HT-29 (cell line): Measurements from ENCODE around the gene FGF2. TPM values are rescaled to one million over a fixed set of nuclear protein-coding genes. Genes with fewer than 3 reads are reported as not detected.
A peak's percentile ranks its signal among the peaks of the same experiment; 100 is the strongest.

Source experiments
- DNase-seq: peaks from one replicate; pipeline ENCODE4 v3.0.0-alpha.2; 2015; ENCODE audit warnings: low spot score
- total RNA-seq: library from RNA; depleted of rRNA; stranded (reverse); fragments of >200 nt; shearing (Covaris generic); gene quantifications from 2 replicates; pipeline ENCODE4 v1.2.3, GENCODE V29; 2014

The FGF2 gene
- total RNA-seq, 1 experiment from 2014 or later, result not detected

DNA sequence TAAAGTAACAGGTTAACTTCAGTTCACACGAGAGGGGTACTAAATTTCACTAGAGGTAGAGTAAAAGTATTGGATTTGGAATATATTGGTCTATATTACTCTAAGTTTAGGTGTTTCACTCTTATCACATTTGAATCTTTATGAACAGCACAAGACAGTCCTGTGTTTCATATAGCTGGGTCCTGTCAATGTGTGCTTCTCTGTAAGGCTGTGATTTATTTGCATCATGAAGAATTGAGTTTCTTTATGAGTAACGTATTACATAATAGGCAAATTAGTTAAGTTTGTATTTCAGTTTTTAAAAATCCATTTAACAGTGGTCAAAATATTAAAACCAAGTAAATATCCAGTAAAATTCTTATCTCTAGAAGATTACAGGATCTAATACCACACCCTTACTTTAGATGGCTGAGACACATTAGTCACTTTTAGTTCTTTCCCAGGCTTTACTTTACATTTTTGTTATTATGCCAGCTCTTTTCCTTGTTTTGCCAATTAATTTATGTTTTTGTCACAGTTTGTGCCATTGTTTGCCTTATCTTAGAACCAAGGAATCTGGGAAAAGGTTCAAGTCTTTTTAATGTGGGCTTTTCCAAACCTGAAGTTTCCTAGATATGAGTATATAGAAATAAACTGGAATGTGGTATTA is 63.6 kb downstream of the FGF2 start:
- DNase-seq, result peak; percentile 25

DNA sequence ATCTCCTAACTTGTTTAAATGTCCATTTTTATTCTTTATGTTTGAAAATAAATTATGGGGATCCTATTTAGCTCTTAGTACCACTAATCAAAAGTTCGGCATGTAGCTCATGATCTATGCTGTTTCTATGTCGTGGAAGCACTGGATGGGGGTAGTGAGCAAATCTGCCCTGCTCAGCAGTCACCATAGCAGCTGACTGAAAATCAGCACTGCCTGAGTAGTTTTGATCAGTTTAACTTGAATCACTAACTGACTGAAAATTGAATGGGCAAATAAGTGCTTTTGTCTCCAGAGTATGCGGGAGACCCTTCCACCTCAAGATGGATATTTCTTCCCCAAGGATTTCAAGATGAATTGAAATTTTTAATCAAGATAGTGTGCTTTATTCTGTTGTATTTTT is 68.2 kb downstream of the FGF2 start:
- DNase-seq, result no peak

DNA sequence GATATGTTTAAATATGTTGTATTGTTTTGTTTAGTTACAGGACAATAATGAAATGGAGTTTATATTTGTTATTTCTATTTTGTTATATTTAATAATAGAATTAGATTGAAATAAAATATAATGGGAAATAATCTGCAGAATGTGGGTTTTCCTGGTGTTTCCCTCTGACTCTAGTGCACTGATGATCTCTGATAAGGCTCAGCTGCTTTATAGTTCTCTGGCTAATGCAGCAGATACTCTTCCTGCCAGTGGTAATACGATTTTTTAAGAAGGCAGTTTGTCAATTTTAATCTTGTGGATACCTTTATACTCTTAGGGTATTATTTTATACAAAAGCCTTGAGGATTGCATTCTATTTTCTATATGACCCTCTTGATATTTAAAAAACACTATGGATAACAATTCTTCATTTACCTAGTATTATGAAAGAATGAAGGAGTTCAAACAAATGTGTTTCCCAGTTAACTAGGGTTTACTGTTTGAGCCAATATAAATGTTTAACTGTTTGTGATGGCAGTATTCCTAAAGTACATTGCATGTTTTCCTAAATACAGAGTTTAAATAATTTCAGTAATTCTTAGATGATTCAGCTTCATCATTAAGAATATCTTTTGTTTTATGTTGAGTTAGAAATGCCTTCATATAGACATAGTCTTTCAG is 68.8 kb downstream of the FGF2 start:
- no peak for DNase-seq

DNA sequence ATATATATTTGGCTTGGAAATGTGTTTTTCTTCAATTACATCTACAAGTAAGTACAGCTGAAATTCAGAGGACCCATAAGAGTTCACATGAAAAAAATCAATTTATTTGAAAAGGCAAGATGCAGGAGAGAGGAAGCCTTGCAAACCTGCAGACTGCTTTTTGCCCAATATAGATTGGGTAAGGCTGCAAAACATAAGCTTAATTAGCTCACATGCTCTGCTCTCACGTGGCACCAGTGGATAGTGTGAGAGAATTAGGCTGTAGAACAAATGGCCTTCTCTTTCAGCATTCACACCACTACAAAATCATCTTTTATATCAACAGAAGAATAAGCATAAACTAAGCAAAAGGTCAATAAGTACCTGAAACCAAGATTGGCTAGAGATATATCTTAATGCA is 69.6 kb downstream of the FGF2 start:
- no peak for DNase-seq

DNA sequence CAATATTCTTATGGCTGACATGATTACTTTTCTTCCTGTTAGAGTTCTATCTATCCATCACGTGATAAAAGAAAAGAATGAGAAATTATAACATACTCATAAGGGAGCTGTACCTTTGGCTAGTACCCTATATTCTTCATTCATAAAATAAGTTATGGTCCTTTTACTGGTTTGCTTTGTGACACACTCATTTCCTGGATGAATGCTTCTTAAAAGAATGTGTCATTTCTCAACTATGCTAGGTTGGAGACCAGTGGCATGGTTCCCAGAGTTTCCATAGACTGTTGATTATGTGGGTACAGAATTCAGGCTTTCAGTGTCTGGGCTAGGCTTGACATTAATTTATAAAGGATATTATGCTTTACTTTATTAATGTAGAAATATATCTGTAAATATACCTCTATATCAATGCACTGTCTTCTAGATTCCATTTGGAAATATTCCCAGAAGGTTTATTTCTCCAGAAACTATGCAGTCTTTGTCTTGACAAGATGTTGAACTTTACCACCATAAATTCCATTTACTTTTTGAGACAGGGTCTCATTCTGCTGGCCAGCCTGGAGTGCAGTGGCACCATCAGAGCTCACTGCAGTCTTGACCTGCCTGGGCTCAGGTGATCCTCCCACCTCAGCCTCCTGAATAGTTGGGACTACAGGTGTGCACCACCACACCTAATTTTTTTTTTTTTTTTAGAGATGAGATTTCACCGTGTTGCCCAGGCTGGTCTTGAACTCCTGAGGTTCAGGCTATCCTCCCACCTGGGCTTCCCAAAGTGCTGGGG is 71.9 kb downstream of the FGF2 start:
- DNase-seq, result peak; percentile 70

DNA sequence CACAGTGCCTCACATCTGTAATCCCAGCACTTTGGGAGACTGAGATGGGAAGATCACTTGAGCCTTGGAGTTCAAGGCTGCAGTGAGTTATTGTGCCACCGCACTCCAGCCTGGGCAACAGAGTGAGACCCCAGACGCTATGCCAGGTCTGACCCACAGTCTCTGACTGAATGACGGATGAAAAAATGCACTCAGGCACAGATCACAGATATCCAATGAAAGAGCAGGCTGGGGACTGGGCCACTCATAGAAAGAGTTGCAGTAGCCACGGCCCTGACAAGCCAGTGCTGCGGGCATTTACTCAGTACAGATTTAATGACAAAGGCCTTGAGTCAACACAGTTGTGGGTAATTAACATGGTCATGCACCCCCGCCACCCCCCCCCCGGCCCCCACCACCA is 73.1 kb downstream of the FGF2 start:
- no peak for DNase-seq

DNA sequence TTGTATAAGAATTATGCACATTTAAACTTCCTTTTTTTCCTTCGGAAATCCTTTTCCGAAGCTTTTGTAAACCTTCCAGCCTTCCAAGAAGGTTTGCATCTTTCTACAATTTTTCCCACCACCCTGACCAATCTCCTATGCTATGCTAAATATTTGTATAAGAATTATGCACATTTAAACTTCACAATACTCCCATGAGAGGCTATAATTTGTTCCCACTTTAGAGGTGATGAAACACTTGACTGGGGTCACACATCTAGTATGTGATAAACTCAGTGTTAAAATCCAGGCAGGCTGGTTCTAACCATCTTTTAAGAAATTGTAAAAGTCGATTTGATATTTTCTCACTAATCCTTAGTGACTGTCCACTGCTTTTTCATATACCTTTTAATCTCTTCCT is 73.7 kb downstream of the FGF2 start:
- DNase-seq, result no peak

DNA sequence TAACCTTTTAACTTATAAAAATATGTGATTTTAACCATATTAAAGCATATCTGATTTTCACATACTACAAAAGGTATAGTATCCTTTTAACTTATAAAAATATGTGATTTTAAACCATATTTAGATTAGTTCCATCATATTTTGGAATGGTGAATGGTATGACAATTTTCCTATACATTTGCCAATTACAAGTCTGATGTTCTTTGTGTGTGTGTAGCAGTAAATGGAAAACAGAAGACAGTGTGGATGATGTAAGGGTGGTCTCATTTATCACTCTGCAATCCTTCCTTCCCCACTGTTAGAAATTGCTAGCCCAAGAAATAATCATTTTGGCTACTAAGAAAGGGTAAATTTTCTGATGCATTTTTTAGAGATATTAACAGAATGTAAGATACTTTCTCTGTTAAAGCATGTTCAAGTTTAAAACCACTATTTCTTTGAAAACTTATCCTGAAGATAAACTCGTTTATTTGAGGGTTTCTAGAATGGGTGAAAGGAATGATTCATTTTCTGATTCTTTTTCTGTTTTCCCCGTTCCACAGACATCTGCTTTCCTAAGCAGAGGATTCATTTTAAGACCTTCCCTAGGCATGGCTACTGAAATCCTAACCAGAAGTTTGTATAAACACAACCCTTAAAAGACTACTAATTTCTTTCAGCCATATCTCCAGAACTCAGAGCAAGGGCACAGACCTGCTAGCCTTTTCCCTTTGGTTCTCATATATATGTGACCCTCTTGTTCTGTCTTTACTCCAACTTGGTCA is 74.8 kb downstream of the FGF2 start:
- DNase-seq, result no peak

DNA sequence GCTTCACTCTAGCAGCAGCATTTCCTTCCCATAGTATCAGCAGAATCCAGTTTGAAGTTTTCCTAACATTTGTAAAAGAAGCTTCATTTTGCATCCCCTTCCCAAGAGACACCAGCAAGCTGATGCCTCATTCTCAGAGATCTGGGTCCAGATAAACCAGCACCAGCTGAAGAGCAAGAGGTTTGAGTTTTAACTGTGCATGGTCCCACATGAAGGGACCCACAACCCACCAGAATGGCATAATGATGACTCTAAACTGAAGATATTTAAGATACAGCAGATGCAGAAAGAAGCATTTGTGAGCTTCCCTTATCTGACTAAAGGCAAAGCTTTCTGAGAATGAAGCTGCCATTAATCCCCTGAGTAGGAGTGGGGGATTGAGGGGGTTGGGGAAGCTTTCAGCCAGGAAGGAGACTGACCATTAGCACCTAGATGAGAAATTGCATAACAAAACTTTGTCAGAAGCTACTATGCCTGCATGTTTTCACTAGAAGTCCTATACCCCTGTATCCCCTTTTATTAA is 77.2 kb downstream of the FGF2 start:
- DNase-seq, result no peak

DNA sequence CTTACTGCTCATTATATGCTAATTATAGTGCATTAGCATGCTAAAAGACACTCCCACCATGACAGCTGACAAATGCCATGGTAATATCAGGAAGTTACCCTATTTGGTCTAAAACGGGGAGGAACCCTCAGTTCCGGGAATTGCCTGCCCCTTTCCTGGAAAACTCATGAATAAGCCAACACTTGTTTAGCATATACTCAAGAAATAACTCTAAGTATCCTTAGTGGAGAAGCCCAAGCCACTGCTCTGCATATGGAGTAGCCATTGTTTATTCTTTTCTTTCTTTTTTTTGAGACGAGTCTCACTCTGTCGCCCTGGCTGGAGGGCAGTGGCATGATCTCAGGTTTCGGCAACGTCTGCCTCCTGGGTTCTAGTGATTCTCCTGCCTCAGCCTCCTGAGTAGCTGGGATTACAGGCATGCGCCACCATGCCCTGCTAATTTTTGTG is 80.3 kb downstream of the FGF2 start:
- DNase-seq, result no peak

DNA sequence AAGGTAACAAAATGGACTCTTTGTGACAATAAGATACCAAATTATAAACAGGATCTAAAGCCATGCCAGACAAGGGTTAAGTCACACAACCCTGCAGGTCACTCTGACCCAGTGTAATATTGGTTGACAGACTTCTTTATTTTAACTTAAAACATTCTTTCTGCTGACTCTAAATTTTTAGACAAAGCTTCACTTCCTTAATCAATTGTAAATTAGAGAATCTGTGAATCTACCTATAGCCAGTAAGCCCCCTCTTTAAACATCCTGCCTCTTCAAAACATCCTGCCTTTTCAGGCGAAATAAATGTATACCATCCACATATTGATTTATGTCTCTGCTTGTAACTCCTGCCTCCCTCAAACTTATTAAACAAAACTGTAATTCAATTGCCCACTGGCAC is 81.6 kb downstream of the FGF2 start:
- DNase-seq, result no peak

DNA sequence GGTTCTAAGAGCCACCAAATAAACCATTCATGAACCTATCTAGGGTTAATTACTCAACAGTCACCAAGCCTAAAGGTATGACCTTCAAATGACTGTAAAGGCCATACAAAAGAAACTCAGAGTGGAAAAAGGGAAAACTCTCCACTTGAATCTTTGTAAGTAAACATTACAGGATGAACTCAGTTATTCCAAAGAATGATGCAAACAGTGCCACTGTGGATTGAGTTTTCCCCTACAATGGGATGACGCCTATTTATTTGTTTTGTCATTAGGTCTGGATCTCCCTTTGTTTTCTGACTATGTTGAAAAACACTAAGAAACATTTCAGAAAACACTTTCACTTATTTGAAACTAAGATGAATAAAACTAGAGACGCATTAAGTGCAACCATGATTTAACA is 83.1 kb downstream of the FGF2 start:
- no peak for DNase-seq

DNA sequence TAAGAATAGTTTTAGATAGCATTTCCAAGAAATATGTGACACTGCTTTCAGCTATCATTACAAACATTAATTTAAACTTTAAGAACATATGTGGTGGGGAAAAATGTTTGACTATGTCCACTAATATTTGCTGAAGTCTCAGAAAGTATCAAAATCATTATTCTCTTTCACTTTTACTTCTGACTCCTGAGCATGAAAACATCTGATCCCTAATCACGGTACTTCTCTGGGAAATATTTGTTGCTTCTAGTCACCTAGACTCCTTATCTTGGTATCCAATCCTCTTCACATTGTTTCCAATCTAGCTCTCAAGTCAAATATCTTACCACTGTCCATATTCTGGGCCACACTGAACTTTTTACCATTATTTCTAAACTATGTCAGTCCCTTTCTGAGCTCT is 85.0 kb downstream of the FGF2 start:
- no peak for DNase-seq

DNA sequence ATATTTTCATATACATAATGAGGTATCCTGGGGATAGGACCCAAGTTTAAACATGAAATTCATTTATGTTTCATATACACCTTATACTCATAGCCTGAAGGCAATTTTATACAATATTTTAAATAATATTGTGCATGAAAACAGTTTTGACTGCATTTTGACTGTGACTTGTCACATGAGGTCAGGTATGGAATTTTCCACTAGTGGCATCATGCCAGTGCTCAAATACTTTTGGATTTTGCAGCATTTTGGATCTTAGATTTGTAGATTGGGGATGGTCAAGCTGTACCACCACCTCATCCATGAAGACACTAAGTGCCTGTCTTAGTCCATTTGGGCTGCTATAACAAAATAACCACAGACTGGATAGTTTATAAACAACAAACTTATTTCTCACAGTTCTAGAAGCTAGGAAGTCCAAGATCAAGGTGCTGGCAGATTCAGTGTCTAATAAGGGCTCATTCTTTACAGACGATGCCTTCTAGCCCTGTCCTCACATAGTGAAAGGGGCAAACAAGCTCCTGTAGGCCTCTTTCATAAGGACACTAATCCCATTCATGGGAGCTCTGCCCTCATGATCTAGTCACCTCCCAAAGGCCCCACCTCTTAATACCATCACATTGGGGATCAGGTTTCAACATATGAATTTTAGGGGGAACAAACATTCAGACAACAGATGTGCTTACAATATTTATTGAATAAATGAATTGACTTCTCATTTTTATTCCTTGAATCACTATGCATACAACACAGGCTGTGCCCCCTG is 86.4 kb downstream of the FGF2 start:
- DNase-seq, result no peak

DNA sequence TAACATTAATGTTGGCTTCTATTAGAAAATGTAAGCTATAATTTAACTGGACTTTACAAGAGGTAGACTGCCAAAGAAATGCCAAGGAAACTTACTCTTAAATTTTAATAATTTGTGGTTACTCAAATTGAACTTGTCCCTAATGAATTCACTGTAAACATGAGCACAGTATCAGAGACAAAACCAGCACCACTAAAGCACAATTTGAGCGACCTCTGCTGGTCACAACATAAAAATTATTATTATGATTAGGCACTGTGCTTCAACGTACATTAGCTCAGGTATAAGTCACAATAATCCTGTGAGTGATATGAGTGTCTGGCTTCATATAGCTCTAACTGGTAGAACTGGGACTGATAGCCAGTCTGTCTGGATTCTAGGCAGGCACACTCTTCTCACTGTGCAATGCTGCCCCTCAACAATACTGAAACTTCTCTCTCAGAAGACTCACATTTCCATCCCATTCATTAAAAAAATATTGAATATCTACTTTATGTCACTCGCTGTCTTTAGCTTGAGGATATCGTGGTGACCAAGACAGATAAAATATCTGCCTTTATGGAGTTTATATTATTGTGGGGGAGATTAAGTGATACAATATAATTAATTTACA is 87.8 kb downstream of the FGF2 start:
- DNase-seq, result peak; percentile 80

DNA sequence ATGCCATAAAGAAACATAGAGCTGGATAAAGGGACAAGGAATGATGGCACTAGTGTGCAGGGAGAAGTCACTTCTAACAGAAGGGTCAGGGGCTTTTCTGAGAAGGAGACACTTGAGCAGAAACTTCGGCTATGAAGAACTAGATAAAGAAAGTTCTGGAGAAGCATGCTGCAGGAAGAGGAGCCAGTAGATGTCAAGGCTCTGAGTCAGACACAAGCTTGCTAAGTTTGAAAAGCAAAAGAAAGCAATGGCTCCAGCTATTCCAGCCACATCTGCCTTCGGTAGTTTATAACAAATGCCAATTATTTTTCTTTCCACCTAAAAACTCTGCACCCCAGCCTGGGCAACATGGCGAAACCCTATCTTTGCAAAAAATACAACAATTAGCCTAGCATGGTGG is 88.3 kb downstream of the FGF2 start:
- DNase-seq, result no peak

DNA sequence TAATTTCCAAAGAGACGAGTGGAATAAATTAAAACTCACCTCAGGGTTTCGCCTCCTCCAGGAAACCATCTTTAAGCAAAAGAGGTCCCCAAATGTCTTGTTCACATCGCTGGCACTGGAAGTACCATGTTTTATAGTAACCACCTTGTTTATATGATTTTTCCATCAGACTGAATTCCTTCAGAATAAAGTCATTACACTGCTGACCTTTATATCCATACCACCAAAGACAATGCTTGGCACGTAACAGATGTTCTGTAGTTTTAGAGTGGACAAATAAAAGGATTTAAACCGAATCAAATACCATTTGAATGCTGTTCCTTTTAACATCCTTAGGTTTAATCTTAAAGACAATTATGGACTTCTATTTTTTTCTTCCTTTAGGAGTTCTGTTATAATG is 91.1 kb downstream of the FGF2 start:
- DNase-seq, result no peak

DNA sequence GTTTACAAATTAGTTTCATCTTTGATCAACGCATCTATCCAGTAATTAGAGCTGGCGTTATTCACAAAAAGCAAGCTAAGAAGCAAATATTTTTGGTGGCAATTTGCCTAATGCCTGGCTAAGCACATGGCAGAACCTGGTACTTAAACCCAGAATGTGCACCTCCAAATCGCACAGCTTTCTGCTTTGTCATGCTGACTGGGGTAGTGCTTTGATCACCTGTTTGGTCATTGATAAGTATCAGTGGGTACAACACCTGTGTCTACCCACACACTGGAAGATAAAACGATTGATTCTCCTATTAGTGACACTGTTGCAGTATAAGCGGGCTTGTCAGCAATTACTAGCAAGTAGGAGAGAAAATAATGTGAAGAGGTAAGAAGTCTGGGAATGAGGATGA is 93.8 kb downstream of the FGF2 start:
- DNase-seq, result no peak

DNA sequence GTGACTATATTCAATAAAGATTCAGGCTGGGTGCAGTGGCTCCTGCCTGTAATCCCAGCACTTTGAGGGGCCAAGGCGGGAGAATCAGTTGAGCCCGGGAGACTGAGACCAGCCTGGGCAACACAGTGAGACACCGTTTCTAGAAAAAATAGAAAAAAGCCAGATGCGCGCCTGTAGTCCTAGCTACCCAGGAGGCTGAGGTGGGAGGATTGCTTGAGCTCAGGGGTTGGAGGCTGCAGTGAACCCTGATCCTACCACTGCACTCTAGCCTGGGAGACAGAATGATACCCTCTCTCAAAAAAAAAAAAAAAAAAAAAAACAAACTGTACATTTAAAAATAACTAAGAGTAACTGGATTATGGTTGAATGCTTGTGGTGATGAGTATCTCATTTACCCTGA is 94.7 kb downstream of the FGF2 start:
- DNase-seq, result no peak
